Peyer's patch (tissue), 4 donors: ENCODE measurements around the gene ZNF362.

ENCODE experiments used
- POLR2A ChIP-seq, 2 donors: fragments of 450-650 bp; IDR thresholded peaks; one replicate each; pipeline ENCODE4 v1.5.1; 2017; ENCODE audit warnings: antibody characterized with exemption in 2 of 2, mild to moderate bottlenecking in 2 of 2, moderate library complexity in 2 of 2
- TF ChIP-seq, protein P1 (sequence below), 6 experiments: fragments of 450-650 bp in 4 of 6; fragments of 200-600 bp in 2 of 6; sonication (generic) in 1 of 6; IDR thresholded peaks; one replicate each; pipeline ENCODE4 v1.5.1; 2017 to 2019; ENCODE audit warnings: antibody characterized with exemption in 6 of 6, mild to moderate bottlenecking in 3 of 6, moderate library complexity in 1 of 6

- TF ChIP-seq POLR2A (IDR thresholded peaks at IDR 0.05), result no peak
- TF ChIP-seq, protein P1, sequence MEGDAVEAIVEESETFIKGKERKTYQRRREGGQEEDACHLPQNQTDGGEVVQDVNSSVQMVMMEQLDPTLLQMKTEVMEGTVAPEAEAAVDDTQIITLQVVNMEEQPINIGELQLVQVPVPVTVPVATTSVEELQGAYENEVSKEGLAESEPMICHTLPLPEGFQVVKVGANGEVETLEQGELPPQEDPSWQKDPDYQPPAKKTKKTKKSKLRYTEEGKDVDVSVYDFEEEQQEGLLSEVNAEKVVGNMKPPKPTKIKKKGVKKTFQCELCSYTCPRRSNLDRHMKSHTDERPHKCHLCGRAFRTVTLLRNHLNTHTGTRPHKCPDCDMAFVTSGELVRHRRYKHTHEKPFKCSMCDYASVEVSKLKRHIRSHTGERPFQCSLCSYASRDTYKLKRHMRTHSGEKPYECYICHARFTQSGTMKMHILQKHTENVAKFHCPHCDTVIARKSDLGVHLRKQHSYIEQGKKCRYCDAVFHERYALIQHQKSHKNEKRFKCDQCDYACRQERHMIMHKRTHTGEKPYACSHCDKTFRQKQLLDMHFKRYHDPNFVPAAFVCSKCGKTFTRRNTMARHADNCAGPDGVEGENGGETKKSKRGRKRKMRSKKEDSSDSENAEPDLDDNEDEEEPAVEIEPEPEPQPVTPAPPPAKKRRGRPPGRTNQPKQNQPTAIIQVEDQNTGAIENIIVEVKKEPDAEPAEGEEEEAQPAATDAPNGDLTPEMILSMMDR (IDR thresholded peaks at IDR 0.05), result no peak
Observed at GRCh38 chr1:33322109-33322508, 65.8 kb downstream of the ZNF362 start.
